NCI-H1417 treated with DMSO at 0.1 percent for 48 hours (cell line): ENCODE results near the gene TCEANC.

Experiments
- DNase-seq: peaks from one replicate; lab custom pipeline; 2025; lab: John Stamatoyannopoulos, UW

The TCEANC gene

DNA sequence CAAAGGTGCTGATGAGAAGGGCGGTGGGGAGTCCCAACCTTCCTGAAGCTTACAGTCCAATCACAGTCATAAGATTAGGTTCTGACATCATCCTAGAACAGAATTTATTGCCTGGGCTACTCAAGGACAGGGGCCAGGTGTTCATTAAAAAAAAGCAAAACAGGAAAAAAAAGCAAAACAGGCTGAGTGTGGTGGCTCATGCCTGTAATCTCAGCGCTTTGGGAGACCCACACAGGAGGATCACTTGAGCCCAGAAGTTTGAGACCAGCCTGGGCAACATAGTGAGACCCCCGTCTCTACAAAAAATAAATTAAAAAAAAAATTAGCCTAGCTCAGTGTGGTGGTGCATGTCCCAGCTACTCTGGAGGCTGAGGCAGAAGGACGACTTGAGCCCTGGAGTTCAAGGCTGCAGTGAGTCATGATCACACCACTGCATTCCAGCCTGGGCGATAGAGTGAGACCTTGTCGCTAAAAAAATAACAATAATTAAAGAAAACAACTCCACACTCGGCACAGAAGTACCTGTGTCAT lies 39.0 kb downstream of the TCEANC start:
- no peak for DNase-seq

GRCh38 chrX:13692771-13693231 lies 39.9 kb downstream of the TCEANC start:
- no peak for DNase-seq

DNA sequence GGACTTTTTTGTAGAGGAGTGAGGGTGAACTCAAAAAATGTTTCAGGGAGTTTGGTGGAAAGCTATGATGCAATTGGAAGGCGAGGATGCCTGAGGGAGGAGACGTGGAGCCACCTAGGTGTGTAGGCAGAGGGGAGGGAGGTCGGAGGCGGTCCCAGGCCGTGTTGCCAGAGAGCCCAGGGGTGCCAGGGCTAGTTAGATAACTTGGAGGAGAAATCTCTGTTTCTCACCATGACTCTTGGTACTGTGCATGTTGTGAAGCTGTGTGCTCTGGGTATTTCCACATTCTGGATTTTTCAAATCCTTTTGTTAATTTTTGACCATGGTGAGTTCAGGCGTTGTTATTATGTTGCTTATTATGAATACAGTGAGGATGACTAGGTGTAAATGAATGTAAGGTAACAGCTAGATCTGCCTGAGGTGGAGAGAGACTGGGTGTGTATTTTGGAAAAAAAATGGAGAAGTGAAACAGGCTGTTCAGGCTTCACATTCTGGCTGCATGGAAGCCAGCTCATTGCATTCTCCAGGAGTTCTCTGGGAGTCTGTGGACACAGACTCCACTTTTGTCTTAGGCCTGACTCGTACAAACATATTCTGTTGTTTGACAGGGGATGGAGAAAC lies 40.5 kb downstream of the TCEANC start:
- DNase-seq: no peak

GRCh38 chrX:13694359-13694758 lies 41.4 kb downstream of the TCEANC start:
- DNase-seq: no peak

DNA sequence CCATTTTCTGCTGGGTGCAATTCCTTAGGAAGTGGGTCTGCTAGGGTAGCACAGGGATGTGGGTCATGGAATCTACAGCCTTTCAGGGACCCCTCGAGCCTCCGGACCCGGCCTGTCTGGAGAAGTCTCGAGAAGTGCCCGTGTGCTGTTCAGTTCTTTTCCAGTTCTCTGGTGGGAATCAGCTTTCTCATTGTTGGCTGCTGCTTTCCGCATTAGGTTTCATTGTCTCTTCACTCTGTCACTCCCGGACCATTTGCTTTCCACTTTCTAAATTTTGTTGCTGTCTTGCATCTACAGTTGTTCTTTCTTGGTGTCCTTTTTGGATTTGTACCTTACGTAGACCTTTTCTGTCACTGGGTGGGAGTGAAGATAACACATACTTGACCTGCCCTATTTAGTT lies 42.0 kb downstream of the TCEANC start:
- no peak for DNase-seq

DNA sequence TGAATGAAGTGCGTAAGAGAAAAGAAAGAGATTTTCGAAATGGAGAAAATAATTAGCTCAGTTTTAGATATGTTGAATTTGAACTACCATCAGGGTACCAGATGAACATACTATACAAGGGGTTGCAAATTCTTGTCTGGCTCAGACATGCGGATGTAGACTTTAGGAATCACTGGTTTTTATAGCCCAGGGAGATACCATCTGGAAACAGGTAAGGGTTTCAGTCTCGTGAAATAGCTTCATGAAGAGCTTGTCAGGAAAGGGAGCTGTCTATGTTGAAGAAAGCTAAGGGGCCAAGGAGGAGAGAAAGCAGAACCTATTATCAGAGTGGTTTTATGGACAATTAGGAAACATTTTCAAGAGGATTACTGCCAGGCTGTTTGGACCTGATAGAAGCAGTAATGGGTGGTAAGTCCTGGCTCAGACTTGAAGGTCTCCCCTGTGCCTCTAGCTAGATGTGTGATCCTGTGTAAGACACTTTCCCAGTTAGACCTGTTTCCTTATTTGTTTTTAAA lies 42.7 kb downstream of the TCEANC start:
- DNase-seq: no peak

- DNase-seq: no peak
These were observed 44.5 kb downstream of the TCEANC start for GRCh38 chrX:13697455-13697854.

DNA sequence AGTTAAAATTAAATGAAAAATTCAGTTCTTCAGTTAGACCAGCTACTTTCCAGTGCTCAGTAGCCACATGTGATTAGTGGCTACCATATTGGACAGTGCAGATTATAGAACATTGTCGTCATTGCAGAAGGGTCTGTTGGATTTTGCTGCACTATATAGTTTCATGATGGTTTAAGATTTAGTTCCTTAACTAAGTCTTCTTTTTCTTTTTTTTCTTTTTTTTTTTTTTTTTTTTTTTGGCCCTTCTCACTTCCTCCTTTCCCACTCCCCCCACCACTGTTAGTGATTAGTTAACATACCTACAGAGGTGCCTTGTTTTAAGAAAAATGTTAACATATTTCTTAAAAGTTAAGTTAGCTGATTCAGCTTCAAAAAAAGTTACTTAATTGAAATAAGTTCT lies 45.0 kb downstream of the TCEANC start:
- no peak for DNase-seq

- DNase-seq: no peak
These were observed 45.5 kb downstream of the TCEANC start for GRCh38 chrX:13698432-13698831.

DNA sequence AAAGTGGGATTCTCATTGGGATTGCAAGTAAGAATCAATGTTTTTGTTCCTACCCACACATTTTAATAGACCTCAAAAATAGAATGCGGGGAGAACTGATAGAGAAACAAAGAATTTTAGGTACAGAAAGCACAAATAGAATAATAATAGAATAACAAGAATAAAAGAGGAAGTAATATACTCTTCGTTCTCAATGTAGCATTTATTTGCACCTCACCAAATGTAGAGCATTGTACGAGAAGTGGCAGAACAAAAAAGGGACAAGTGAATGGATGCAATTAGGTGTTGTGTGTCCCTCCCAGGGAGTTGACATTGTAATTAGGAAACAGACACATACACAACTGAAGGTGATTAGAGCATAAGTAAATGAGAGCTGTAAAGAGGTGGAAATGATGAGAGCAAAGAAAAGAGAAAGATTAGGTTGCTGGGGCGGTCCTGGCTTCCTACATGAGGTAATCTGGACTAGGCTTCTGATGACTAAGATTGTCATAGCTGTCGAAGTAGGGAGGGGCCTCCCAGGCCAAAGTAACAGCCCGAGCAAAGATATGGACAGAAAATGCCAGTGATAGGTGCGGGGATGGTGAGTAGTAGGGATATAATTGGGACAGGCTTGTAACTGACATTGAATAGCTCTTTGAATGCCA lies 46.4 kb downstream of the TCEANC start:
- no peak for DNase-seq

DNA sequence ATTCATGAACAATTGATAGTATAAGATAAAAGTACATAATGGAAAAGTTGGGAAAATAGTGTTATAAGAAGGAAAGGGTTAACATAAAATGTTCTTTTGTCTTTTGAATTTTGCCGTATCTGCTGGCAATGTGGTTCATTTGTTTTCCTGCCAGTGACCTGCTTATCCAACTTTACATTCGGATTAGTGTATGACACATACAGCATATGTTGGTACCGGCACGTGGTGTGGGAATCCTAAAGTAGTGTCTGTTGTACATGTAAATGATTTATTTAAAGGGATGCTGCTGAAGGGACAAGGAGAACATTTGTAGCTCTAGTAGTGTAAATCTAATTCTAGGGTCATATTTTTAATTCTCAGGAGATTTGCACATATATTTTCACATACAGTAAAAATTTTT lies 47.4 kb downstream of the TCEANC start:
- DNase-seq: no peak

DNA sequence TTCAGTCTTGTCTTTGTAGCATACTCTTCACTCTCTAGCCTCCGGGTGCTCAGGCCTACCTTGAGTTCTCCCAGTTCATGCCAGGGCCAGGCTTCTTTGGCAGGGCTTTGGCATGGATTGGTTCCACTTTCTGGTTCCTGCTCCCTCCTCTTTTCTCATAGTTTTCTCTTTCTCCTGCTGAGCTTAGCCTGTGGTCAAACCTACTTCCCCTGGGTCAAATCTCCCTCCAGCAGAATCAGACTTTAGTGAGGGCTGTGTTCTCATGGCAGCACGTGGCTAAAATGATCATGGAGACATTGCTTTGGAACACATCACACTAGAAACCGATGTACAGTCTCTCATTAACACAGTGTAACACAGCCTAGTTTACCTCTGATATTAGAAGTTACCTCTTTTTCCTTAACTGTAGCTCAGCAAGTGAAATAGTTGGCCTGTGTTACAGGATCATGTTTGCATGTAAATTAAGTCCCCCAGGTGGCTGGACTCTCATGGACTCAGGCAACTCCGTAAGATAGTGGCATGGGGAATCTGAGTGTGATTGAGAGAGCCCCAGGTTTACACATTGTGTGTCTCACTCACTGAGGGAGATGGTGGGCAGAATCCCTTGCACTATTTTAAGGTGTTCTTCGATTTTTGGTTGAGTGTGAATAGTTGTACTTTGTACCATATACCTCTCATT lies 49.3 kb downstream of the TCEANC start:
- no peak for DNase-seq

- no peak for DNase-seq
These were observed 50.2 kb downstream of the TCEANC start for GRCh38 chrX:13703135-13703534.

GRCh38 chrX:13703589-13703988 lies 50.6 kb downstream of the TCEANC start:
- no peak for DNase-seq

GRCh38 chrX:13711141-13711540 lies 58.2 kb downstream of the TCEANC start:
- DNase-seq: no peak
